ENCODE data around the gene DHRS1.

DHRS1 gene

GRCh38 chr14:24289649-24290280, 9.8 kb downstream of the DHRS1 start:
- peak in 1 of 10 donors; percentile 30 for DNase-seq
- intact Hi-C loops (cut with DNase I) = no loop called here

- DNase-seq = peak in 2 of 10 donors; percentile 44 to 69
- intact Hi-C loops (cut with DNase I) = no loop called here
Observed at GRCh38 chr14:24286996-24287395, 12.6 kb downstream of the DHRS1 start.

GRCh38 chr14:24285351-24285750, 14.2 kb downstream of the DHRS1 start:
- intact Hi-C loops (cut with DNase I) = no loop called here

GRCh38 chr14:24284501-24285035, 15.0 kb downstream of the DHRS1 start:
- DNase-seq = peak in 2 of 10 donors; percentile 67 to 71
- intact Hi-C loops (cut with DNase I) = no loop called here

More at GRCh38 chr14:24285351-24285750, 14.2 kb downstream of the DHRS1 start:
- peak in 1 of 10 donors; percentile 9 for DNase-seq

- intact Hi-C loops (cut with DNase I) = no loop called here
- DNase-seq = peak in 2 of 10 donors; percentile 35 to 49
Observed at GRCh38 chr14:24283796-24284460, 15.7 kb downstream of the DHRS1 start.

GRCh38 chr14:24282736-24283135, 16.8 kb downstream of the DHRS1 start:
- DNase-seq = peak in 2 of 10 donors; percentile 52 to 63
- intact Hi-C loops (cut with DNase I) = no loop called here

GRCh38 chr14:24281636-24282035, 17.9 kb downstream of the DHRS1 start:
- intact Hi-C loops (cut with DNase I) = no loop called here
- peak in 2 of 10 donors; percentile 25 to 41 for DNase-seq

GRCh38 chr14:24280797-24281460, 18.7 kb downstream of the DHRS1 start:
- intact Hi-C loops (cut with DNase I) = no loop called here
- DNase-seq = peak in 3 of 10 donors; percentile 32 to 68 (median 42)

GRCh38 chr14:24279301-24280186, 20.0 kb downstream of the DHRS1 start:
- DNase-seq = peak in 7 of 10 donors; percentile 32 to 92 (median 50)
- intact Hi-C loops (cut with DNase I) = no loop called here

GRCh38 chr14:24278424-24278823, 21.2 kb downstream of the DHRS1 start:
- DNase-seq = no peak
- intact Hi-C loops (cut with DNase I) = no loop called here

GRCh38 chr14:24277606-24278321, 21.8 kb downstream of the DHRS1 start:
- peak in 3 of 10 donors; percentile 45 to 81 (median 52) for DNase-seq
- intact Hi-C loops (cut with DNase I) = no loop called here

- intact Hi-C loops (cut with DNase I) = no loop called here
- peak in 3 of 10 donors; percentile 3 to 45 (median 21) for DNase-seq
Observed at GRCh38 chr14:24277071-24277470, 22.5 kb downstream of the DHRS1 start.

GRCh38 chr14:24274101-24274543, 25.5 kb downstream of the DHRS1 start:
- intact Hi-C loops (cut with DNase I) = no loop called here
- peak in 3 of 10 donors; percentile 7 to 42 (median 35) for DNase-seq

- intact Hi-C loops (cut with DNase I) = no loop called here
- DNase-seq = peak in 2 of 10 donors; percentile 7 to 35
Observed at GRCh38 chr14:24273422-24273998, 26.1 kb downstream of the DHRS1 start.

- DNase-seq = no peak
- intact Hi-C loops (cut with DNase I) = no loop called here
Observed at GRCh38 chr14:24272467-24272866, 27.1 kb downstream of the DHRS1 start.

- intact Hi-C loops (cut with DNase I) = loop anchor here (1.0 to 2.0 kb wide), 2 partner anchors 27 to 29 kb away; partner anchors contain the start of genes DHRS1, NOP9 and TINF2
- DNase-seq = no peak
Observed at GRCh38 chr14:24271834-24272263, 27.7 kb downstream of the DHRS1 start.

- DNase-seq = peak; percentile 73 to 98 (median 84)
- intact Hi-C loops (cut with DNase I) = loop anchor here (1.0 to 2.0 kb wide), 2 partner anchors 28 kb away; partner anchors contain the start of genes DHRS1, NOP9 and TINF2
Observed at GRCh38 chr14:24271134-24271833, 28.3 kb downstream of the DHRS1 start, which contains the start of gene RABGGTA. Gene RABGGTA (minus strand): TSS chr14:24271597. CDS start chr14:24271115, 482 bp downstream.
